HepG2 (cell line): ENCODE data around the gene CTU2. TPM values are rescaled to one million over a fixed set of nuclear protein-coding genes. Genes with fewer than 3 reads are reported as not detected.

Source experiments
- ATAC-seq: fragments of 200-7000 bp; cut with Tn5 transposase; 3 replicates; pipeline ENCODE4 v1.9.1; 2020; ENCODE audit warnings: mild to moderate bottlenecking, moderate library complexity
- BruUV-seq: library from RNA; stranded (reverse); fragments of 400-500 nt; replicated peaks from 2 replicates; lab custom pipeline; 2021; lab: Mats Ljungman, UMichigan
- CTCF ChIA-PET: fragments of 300-600 bp; formaldehyde crosslinking; extraction: SDS; loops from one replicate; lab custom pipeline; 2021; ENCODE audit warnings: low total read pairs, inconsistent platforms, low intra/inter-chr PET ratio; lab: Yijun Ruan, JAX
- POLR2A ChIA-PET: fragments of 350-600 bp; sonication (Branson Sonifier 250); formaldehyde crosslinking; loops from one replicate; lab custom pipeline; 2020; ENCODE audit warnings: antibody characterized with exemption, inconsistent platforms; lab: Yijun Ruan, JAX
- DNase-seq: peaks from one replicate; pipeline ENCODE4 v3.0.0-alpha.2; 2015; ENCODE audit warnings: low spot score
- FAIRE-seq: peaks from 3 replicates; lab custom pipeline; 2011; peaks lifted over from hg19 to GRCh38; lab: Jason Lieb, UNC
- H2AFZ ChIP-seq: one replicate; pipeline ENCODE4 v1.6.1; 2011; ENCODE audit warnings: low read length, inconsistent platforms
- H3K27ac ChIP-seq: fragments of 300-600 bp; 3 replicates; pipeline ENCODE4 v1.8.0; 2011; ENCODE audit warnings: mixed run types, mild to moderate bottlenecking, mixed read lengths, low read length, inconsistent platforms; ENCODE audit not compliant: insufficient read depth; ENCODE audit errors: extremely low read length
- H3K27me3 ChIP-seq, 2 experiments: fragments of 200-600 bp in 1 of 2; 2 replicates in 1 of 2; 3 replicates in 1 of 2; pipeline versions ENCODE4 v1.6.0 to v1.8.0; 2011; ENCODE audit warnings: low read length in 2 of 2, mild to moderate bottlenecking in 2 of 2, moderate library complexity in 2 of 2, inconsistent platforms in 1 of 2; ENCODE audit not compliant: insufficient read depth in 2 of 2, control insufficient read depth in 1 of 2
- H3K36me3 ChIP-seq, 2 experiments: fragments of 200-600 bp in 1 of 2; replicated peaks in 1 of 2; 2 replicates in 1 of 2; 3 replicates in 1 of 2; pipeline versions ENCODE4 v1.5.1 to v1.8.0; 2011; ENCODE audit warnings: low read length in 2 of 2, inconsistent platforms in 1 of 2; ENCODE audit not compliant: insufficient read depth in 2 of 2, control insufficient read depth in 1 of 2
- H3K4me1 ChIP-seq: 2 replicates; pipeline ENCODE4 v1.5.1; 2012; ENCODE audit warnings: low read length, inconsistent platforms; ENCODE audit not compliant: insufficient read depth
- H3K4me2 ChIP-seq: 2 replicates; pipeline ENCODE4 v1.6.0; 2011; ENCODE audit warnings: low read depth, low read length, inconsistent platforms
- H3K4me3 ChIP-seq, 3 experiments: fragments of 200-600 bp in 1 of 3; sonication (generic), shearing (Covaris generic) in 1 of 3; replicated peaks in 1 of 3; 2 replicates each; pipeline ENCODE4 v1.5.1; 2011 to 2016; ENCODE audit warnings: low read length in 3 of 3, inconsistent platforms in 2 of 3, low read depth in 2 of 3, mild to moderate bottlenecking in 2 of 3, control low read depth in 1 of 3, mixed read lengths in 1 of 3; ENCODE audit not compliant: insufficient read depth in 1 of 3
- H3K79me2 ChIP-seq: one replicate; pipeline ENCODE4 v1.6.1; 2011; ENCODE audit warnings: low read length, inconsistent platforms; ENCODE audit not compliant: insufficient read depth
- H3K9ac ChIP-seq: 2 replicates; pipeline ENCODE4 v1.6.0; 2011; ENCODE audit warnings: mild to moderate bottlenecking, low read depth, low read length, inconsistent platforms; ENCODE audit not compliant: insufficient read depth
- H3K9me3 ChIP-seq: 2 replicates; pipeline ENCODE4 v1.5.1; 2012; ENCODE audit warnings: mild to moderate bottlenecking, low read length
- H4K20me1 ChIP-seq: 2 replicates; pipeline ENCODE4 v1.6.0; 2011; ENCODE audit warnings: inconsistent platforms, mild to moderate bottlenecking, low read length, moderate library complexity; ENCODE audit not compliant: insufficient read depth
- CSRNP1 ChIP-seq: sonication (generic); formaldehyde crosslinking; IDR thresholded peaks from 2 replicates; pipeline ENCODE4 v1.8.1; 2023; ENCODE audit warnings: mild to moderate bottlenecking, missing genetic modification reagents
- DNMT1 ChIP-seq: sonication (generic); formaldehyde crosslinking; IDR thresholded peaks from 2 replicates; pipeline ENCODE4 v1.5.1; 2020; ENCODE audit warnings: mild to moderate bottlenecking, missing genetic modification reagents
- ETV6 ChIP-seq: sonication (generic); formaldehyde crosslinking; conservative IDR thresholded peaks from 2 replicates; pipeline ENCODE4 v1.4.0; 2020; ENCODE audit warnings: missing genetic modification reagents
- EZH2 ChIP-seq: conservative IDR thresholded peaks from 2 replicates; pipeline ENCODE4 v1.6.1; 2012; ENCODE audit warnings: mild to moderate bottlenecking, low read depth, low read length, moderate library complexity
- FOSL2 ChIP-seq: sonication (generic); formaldehyde crosslinking; IDR thresholded peaks from 2 replicates; pipeline ENCODE4 v1.4.0; 2020; ENCODE audit warnings: missing genetic modification reagents
- HCFC1 ChIP-seq: fragments of 150-350 bp; IDR thresholded peaks from 2 replicates; pipeline ENCODE4 v1.6.1; 2014; ENCODE audit warnings: low read depth, low read length
- KDM6A ChIP-seq: IDR thresholded peaks from 2 replicates; pipeline ENCODE4 v1.6.1; 2016; ENCODE audit warnings: low read depth
- MBD4 ChIP-seq: IDR thresholded peaks from 2 replicates; pipeline ENCODE4 v1.6.1; 2012; ENCODE audit warnings: low read length, inconsistent platforms, borderline replicate concordance
- SOX13 ChIP-seq, 3 experiments: fragments of 450-650 bp in 1 of 3; sonication (generic) in 1 of 3; formaldehyde crosslinking in 1 of 3; IDR thresholded peaks in 2 of 3; conservative IDR thresholded peaks in 1 of 3; 2 replicates each; pipeline versions ENCODE4 v1.5.0 to v1.6.1; 2016 to 2020; ENCODE audit warnings: antibody characterized with exemption in 1 of 3, mild to moderate bottlenecking in 1 of 3, missing compliant biosample characterization in 1 of 3, missing genetic modification reagents in 1 of 3, moderate library complexity in 1 of 3
- TAF1 ChIP-seq: sonication (generic); formaldehyde crosslinking; IDR thresholded peaks from 2 replicates; pipeline ENCODE4 v1.4.0; 2020; ENCODE audit warnings: missing genetic modification reagents
- TCF12 ChIP-seq, 2 experiments: fragments of 450-650 bp in 1 of 2; sonication (generic) in 1 of 2; formaldehyde crosslinking in 1 of 2; IDR thresholded peaks; 2 replicates each; pipeline versions ENCODE4 v1.6.1 to v1.8.0; 2017 to 2022; ENCODE audit warnings: antibody characterized with exemption in 1 of 2, mild to moderate bottlenecking in 1 of 2, missing genetic modification reagents in 1 of 2, moderate library complexity in 1 of 2
- ZBTB38 ChIP-seq: sonication (generic); formaldehyde crosslinking; IDR thresholded peaks from 2 replicates; pipeline ENCODE4 v1.5.1; 2020; ENCODE audit warnings: mild to moderate bottlenecking, missing genetic modification reagents
- ZFP82 ChIP-seq: sonication (generic); formaldehyde crosslinking; IDR thresholded peaks from 2 replicates; pipeline ENCODE4 v1.5.1; 2020; ENCODE audit warnings: mild to moderate bottlenecking, missing genetic modification reagents, borderline replicate concordance
- ZNF12 ChIP-seq: sonication (generic); formaldehyde crosslinking; IDR thresholded peaks from 2 replicates; pipeline ENCODE4 v1.5.0; 2020; ENCODE audit warnings: missing genetic modification reagents
- ZNF432 ChIP-seq: sonication (generic); formaldehyde crosslinking; IDR thresholded peaks from 2 replicates; pipeline ENCODE4 v1.5.0; 2020; ENCODE audit warnings: missing genetic modification reagents, mild to moderate bottlenecking, borderline replicate concordance
- ZNF44 ChIP-seq: sonication (generic); formaldehyde crosslinking; IDR thresholded peaks from 2 replicates; pipeline ENCODE4 v1.5.1; 2020; ENCODE audit warnings: mild to moderate bottlenecking, missing genetic modification reagents
- ZNF652 ChIP-seq: IDR thresholded peaks from 2 replicates; pipeline ENCODE4 v1.6.1; 2016; ENCODE audit warnings: low read depth, borderline replicate concordance
- ZNF768 ChIP-seq: sonication (generic); formaldehyde crosslinking; IDR thresholded peaks from 2 replicates; pipeline ENCODE4 v1.4.0; 2020; ENCODE audit warnings: missing genetic modification reagents
- ZNF781 ChIP-seq: sonication (generic); formaldehyde crosslinking; IDR thresholded peaks from 2 replicates; pipeline ENCODE4 v1.5.1; 2020; ENCODE audit warnings: borderline replicate concordance, mild to moderate bottlenecking, missing genetic modification reagents; ENCODE audit errors: not compliant biosample characterization
- WGBS: methylation state at CpG from one replicate; pipeline ENCODE4 v1.1.6; 2017; ENCODE audit warnings: low lambda C conversion rate; 5-methylcytosine and 5-hydroxymethylcytosine counted together
- in situ Hi-C: cut with HindIII; loops from 2 replicates; pipeline ENCODE4 v1.10.0; 2017; ENCODE audit warnings: low pct_unique_long_range_greater_than_20kb; ENCODE audit not compliant: extremely low pct_ligation_motif_present
- intact Hi-C: fragments of 100-400 bp; cut with micrococcal nuclease; formaldehyde crosslinking; loops from one replicate; pipeline ENCODE4 v1.10.0; 2022; ENCODE audit not compliant: unreplicated experiment
- polyA plus RNA-seq, 8 experiments: library from polyadenylated mRNA; depleted of rRNA in 3 of 8; stranded (reverse) in 7 of 8; unstranded in 1 of 8; fragments of >200 nt; fragmentation: Illumina TruSeq in 4 of 8; extraction: Trizol in 4 of 8; gene quantifications; 2 replicates each; pipeline versions ENCODE4 v1.2.1 to v1.2.3, GENCODE V29; 2011 to 2016; ENCODE audit warnings: low read depth in 4 of 8, missing spikeins in 1 of 8, mixed read lengths in 1 of 8; ENCODE audit not compliant: insufficient read depth in 1 of 8
- total RNA-seq, 5 experiments: library from RNA; depleted of rRNA; stranded (reverse); fragments of >200 nt; fragmentation: Illumina TruSeq; extraction: Trizol; gene quantifications; 2 replicates each; pipeline ENCODE4 v1.2.3, GENCODE V29; 2016; ENCODE audit warnings: low read depth in 1 of 5
- TF ChIP-seq, protein P1 (sequence below): sonication (generic); formaldehyde crosslinking; IDR thresholded peaks from 2 replicates; pipeline ENCODE4 v1.4.0; 2020; ENCODE audit warnings: missing genetic modification reagents, borderline replicate concordance
- TF ChIP-seq, protein P2 (sequence below): sonication (generic); formaldehyde crosslinking; IDR thresholded peaks from 2 replicates; pipeline ENCODE4 v1.8.0; 2022; ENCODE audit warnings: mild to moderate bottlenecking, missing genetic modification reagents, moderate library complexity

Gene CTU2
- total and polyA plus RNA-seq, 2 of the 13 experiments (the other 11 are each of a cell fraction or from before 2014, with no cell fraction given) = 13.3 to 21.9 TPM

GRCh38 chr16:88740727-88741055 is 34.4 kb downstream of the CTU2 start (continued):
- TF ChIP-seq EZH2 (no peak), TAF1 (CRISPR knock-in tag) (no peak), ZNF12 (CRISPR knock-in tag) (no peak), DNMT1 (CRISPR knock-in tag) (no peak), TCF12 (IDR thresholded peaks at IDR 0.05) (no peak), TCF12 (CRISPR knock-in tag; IDR thresholded peaks at IDR 0.05) (no peak)

- ChIA-PET CTCF (no interaction called here), POLR2A (no interaction called here)
- Histone ChIP-seq H3K79me2 (no peaks in the 10 kb centered on the region), H3K9me3 (no peaks in the 10 kb centered on the region), H3K4me1 (no peaks in the 10 kb centered on the region), H3K4me3 (no peak overlapping the region), H3K27me3 (no peaks in the 10 kb centered on the region; a peak in 1 of 5 replicates), H3K36me3 (peaks cover 23 to 47% of the 10 kb centered on the region in 2 experiments; a peak in 4 of 5 replicates), H3K27ac (no peak overlapping the region), H2AFZ (no peak overlapping the region), H4K20me1 (peaks cover 5% of the 10 kb centered on the region), H3K4me2 (no peak overlapping the region), H3K9ac (no peak overlapping the region)
- 95% methylated on average over 17 of the region's 17 CpGs for WGBS
- no TSS peak for BruUV-seq
- intact Hi-C loops (loop anchor here (5.0 kb wide), 1 partner anchor 426 kb away; no protein-coding TSS in a partner anchor), in situ Hi-C loops (no loop called here)
- ATAC-seq (no peak), DNase-seq (no peak), FAIRE-seq (no peak)
- TF ChIP-seq FOSL2 (CRISPR knock-in tag) = no peak
- no peak for TF ChIP-seq KDM6A
- no peak for TF ChIP-seq ZNF44 (CRISPR knock-in tag)
- TF ChIP-seq ETV6 (CRISPR knock-in tag) = no peak
- TF ChIP-seq, protein P1, sequence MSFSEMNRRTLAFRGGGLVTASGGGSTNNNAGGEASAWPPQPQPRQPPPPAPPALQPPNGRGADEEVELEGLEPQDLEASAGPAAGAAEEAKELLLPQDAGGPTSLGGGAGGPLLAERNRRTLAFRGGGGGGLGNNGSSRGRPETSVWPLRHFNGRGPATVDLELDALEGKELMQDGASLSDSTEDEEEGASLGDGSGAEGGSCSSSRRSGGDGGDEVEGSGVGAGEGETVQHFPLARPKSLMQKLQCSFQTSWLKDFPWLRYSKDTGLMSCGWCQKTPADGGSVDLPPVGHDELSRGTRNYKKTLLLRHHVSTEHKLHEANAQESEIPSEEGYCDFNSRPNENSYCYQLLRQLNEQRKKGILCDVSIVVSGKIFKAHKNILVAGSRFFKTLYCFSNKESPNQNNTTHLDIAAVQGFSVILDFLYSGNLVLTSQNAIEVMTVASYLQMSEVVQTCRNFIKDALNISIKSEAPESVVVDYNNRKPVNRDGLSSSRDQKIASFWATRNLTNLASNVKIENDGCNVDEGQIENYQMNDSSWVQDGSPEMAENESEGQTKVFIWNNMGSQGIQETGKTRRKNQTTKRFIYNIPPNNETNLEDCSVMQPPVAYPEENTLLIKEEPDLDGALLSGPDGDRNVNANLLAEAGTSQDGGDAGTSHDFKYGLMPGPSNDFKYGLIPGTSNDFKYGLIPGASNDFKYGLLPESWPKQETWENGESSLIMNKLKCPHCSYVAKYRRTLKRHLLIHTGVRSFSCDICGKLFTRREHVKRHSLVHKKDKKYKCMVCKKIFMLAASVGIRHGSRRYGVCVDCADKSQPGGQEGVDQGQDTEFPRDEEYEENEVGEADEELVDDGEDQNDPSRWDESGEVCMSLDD (CRISPR knock-in tag) = no peak
- no peak for TF ChIP-seq ZFP82 (CRISPR knock-in tag)
- no peak for TF ChIP-seq CSRNP1
- TF ChIP-seq, protein P2, sequence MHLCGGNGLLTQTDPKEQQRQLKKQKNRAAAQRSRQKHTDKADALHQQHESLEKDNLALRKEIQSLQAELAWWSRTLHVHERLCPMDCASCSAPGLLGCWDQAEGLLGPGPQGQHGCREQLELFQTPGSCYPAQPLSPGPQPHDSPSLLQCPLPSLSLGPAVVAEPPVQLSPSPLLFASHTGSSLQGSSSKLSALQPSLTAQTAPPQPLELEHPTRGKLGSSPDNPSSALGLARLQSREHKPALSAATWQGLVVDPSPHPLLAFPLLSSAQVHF (CRISPR knock-in tag) = no peak
- no peak for TF ChIP-seq SOX13 (IDR thresholded peaks at IDR 0.05)
- no peak for TF ChIP-seq SOX13 (CRISPR knock-in tag; conservative IDR thresholded peaks at IDR 0.05 in 1 of 2, IDR thresholded peaks at IDR 0.05 in 1 of 2)
- TF ChIP-seq ZNF652 = no peak
- no peak for TF ChIP-seq ZNF432 (CRISPR knock-in tag)
- no peak for TF ChIP-seq ZNF768 (CRISPR knock-in tag)
- no peak for TF ChIP-seq HCFC1
- TF ChIP-seq ZNF781 (CRISPR knock-in tag) = no peak
- TF ChIP-seq MBD4 = no peak
- TF ChIP-seq ZBTB38 (CRISPR knock-in tag) = no peak
Measured at GRCh38 chr16:88741368-88741767, 35.1 kb downstream of the CTU2 start.
